Measurements from ENCODE around the gene SLC1A4.

The SLC1A4 gene

GRCh38 chr2:64987956-64988419 lies 1.2 kb upstream of the SLC1A4 start:
- no peaks in the 10 kb centered on the region for H3K9me3 ChIP-seq
- H3K4me3 ChIP-seq (ENCODE audit: low read depth, low read length): peak overlapping the region; percentile 66
- DNase-seq: no peak
- no peaks in the 10 kb centered on the region for H3K36me3 ChIP-seq
- no peak for TF ChIP-seq CTCF (IDR thresholded peaks at IDR 0.05; ENCODE audit: low read depth, low read length)
- no peaks in the 10 kb centered on the region for H3K4me1 ChIP-seq
- 0 out of 2 replicates have a peak, but pooled peaks cover 3% of the 10 kb centered on the region for H3K27me3 ChIP-seq

GRCh38 chr2:64988420-64989125 lies 626 bp upstream of the SLC1A4 start:
- H3K27me3 ChIP-seq: 0 out of 2 replicates have a peak, but pooled peaks cover 3% of the 10 kb centered on the region
- DNase-seq: peak; percentile 61
- no peaks in the 10 kb centered on the region for H3K4me1 ChIP-seq

GRCh38 chr2:64989982-64990614 lies 899 bp downstream of the SLC1A4 start:
- no peaks in the 10 kb centered on the region for H3K9me3 ChIP-seq
- peak overlapping the region; percentile 63 for H3K4me3 ChIP-seq (ENCODE audit: low read depth, low read length)
- no peaks in the 10 kb centered on the region for H3K36me3 ChIP-seq
- H3K27me3 ChIP-seq: 0 out of 2 replicates have a peak, but pooled peaks cover 3% of the 10 kb centered on the region
- no peak for TF ChIP-seq CTCF (IDR thresholded peaks at IDR 0.05; ENCODE audit: low read depth, low read length)
- no peak for DNase-seq
- H3K4me1 ChIP-seq: no peaks in the 10 kb centered on the region

More at GRCh38 chr2:64988420-64989125, 626 bp upstream of the SLC1A4 start:
- peak overlapping the region; percentile 66 for H3K4me3 ChIP-seq (ENCODE audit: low read depth, low read length)
- no peaks in the 10 kb centered on the region for H3K9me3 ChIP-seq
- no peaks in the 10 kb centered on the region for H3K36me3 ChIP-seq
- no peak; the same call in 1 of the 2 replicates for TF ChIP-seq CTCF (IDR thresholded peaks at IDR 0.05; ENCODE audit: low read depth, low read length)

GRCh38 chr2:64990876-64991275 lies 1.7 kb downstream of the SLC1A4 start:
- Histone ChIP-seq H3K36me3 (no peaks in the 10 kb centered on the region), H3K4me3 (ENCODE audit: low read depth, low read length) (no peak overlapping the region), H3K4me1 (no peaks in the 10 kb centered on the region), H3K9me3 (no peaks in the 10 kb centered on the region), H3K27me3 (0 out of 2 replicates have a peak, but pooled peaks cover 3% of the 10 kb centered on the region)
- DNase-seq: no peak
- no peak for TF ChIP-seq CTCF (IDR thresholded peaks at IDR 0.05; ENCODE audit: low read depth, low read length)

GRCh38 chr2:64992218-64992617 lies 3.0 kb downstream of the SLC1A4 start:
- DNase-seq: no peak
- Histone ChIP-seq H3K4me1 (no peaks in the 10 kb centered on the region), H3K27me3 (0 out of 2 replicates have a peak, but pooled peaks cover 3% of the 10 kb centered on the region), H3K36me3 (no peaks in the 10 kb centered on the region), H3K4me3 (ENCODE audit: low read depth, low read length) (no peak overlapping the region), H3K9me3 (no peaks in the 10 kb centered on the region)
- no peak for TF ChIP-seq CTCF (IDR thresholded peaks at IDR 0.05; ENCODE audit: low read depth, low read length)

GRCh38 chr2:64992990-64993389 lies 3.8 kb downstream of the SLC1A4 start:
- no peak for DNase-seq
- Histone ChIP-seq H3K27me3 (0 out of 2 replicates have a peak, but pooled peaks cover 3% of the 10 kb centered on the region), H3K36me3 (no peaks in the 10 kb centered on the region), H3K4me1 (no peaks in the 10 kb centered on the region), H3K4me3 (ENCODE audit: low read depth, low read length) (no peak overlapping the region), H3K9me3 (no peaks in the 10 kb centered on the region)
- no peak for TF ChIP-seq CTCF (IDR thresholded peaks at IDR 0.05; ENCODE audit: low read depth, low read length)
